NCI-H1417 (cell line): Measurements from ENCODE around the gene CHST3.
A peak's percentile ranks its signal among the peaks of the same experiment; 100 is the strongest.
"Not testable (repeated sequence)": the region's sequence is repeated elsewhere in the genome, so short reads cannot be mapped to it uniquely, and the experiment has no call there.

Source experiments
- DNase-seq, 3 experiments: peaks; one replicate each; lab custom pipeline; 2025; lab: John Stamatoyannopoulos, UW

Gene CHST3, protein sequence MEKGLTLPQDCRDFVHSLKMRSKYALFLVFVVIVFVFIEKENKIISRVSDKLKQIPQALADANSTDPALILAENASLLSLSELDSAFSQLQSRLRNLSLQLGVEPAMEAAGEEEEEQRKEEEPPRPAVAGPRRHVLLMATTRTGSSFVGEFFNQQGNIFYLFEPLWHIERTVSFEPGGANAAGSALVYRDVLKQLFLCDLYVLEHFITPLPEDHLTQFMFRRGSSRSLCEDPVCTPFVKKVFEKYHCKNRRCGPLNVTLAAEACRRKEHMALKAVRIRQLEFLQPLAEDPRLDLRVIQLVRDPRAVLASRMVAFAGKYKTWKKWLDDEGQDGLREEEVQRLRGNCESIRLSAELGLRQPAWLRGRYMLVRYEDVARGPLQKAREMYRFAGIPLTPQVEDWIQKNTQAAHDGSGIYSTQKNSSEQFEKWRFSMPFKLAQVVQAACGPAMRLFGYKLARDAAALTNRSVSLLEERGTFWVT

DNA sequence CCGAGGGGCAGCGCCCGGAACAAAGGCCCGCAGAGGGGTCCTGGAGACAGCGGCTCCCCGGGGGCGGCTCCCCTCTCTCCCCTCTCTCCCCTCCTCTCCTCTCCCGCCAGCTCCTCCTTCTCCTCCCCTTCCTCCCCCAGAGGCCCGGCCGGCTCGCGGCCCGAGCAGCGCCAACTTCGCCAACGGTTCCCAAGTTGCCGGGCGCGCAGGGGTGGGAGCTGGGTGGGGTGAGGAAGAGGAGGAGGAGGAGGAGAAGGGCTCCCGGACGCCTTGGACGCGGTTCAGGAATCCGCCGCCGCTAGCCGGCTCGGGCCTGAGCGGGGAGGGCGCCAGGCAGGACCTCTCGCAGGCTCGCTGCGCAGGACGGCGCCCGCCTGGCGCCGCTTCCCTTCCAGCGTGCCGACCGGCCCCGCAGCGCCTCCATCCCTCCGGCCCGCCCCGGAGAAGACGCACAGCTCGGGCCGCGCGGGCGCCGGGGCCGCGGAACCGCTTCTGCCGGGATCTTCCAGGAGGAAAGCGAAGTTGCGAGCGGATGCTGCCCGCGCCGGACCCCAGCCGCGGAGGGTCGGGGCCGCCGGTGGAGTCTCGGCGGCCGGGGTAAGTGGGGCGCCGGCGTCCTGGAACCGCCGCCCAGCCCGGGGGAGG is at the start of gene CHST3:
Gene CHST3 (plus strand): TSS at position 298 of the 645 bp plus-strand sequence. CDS start 41,448 bp downstream, outside the sequence.
- peak in 2 of 3 experiments; percentile 7 to 35 for DNase-seq

DNA sequence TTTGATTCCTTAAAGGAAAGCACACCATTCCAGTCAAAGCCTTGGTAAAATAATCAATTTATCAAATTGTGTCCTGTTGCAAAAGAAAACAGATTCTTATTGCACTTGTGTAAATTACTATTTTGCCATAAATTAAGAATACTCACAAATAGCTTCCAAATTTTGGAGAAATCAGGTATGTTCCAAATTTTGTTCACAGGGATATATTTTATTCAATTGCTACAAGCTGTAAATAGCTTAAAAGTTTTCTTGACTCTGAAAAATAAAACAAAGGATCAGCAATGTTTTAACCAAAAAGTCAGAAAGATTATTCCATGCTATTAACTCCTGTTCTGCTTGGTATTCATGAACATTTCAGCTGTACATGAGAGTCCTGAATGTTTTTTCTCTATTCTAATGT is 47.4 kb upstream of the CHST3 start:
- no peak for DNase-seq

DNA sequence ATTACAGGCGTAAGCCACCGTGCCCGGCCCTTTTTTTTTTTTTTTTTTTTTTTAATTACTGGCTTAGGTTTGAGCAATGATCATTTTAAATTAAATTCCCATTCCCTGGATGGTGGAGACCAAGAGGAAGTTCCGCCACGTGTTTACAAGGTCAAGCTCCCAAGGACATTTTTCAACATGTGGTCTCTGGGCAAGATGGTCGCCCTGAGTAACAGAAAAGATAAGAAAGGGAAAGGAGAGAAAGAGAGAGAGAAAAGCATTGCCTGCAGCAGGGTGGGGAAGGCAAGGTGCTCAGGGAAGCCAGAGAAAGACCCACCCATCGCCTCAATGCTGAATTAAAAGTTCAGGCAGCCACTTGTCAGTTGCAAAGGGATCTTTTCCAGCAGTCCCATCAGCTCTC is 45.2 kb upstream of the CHST3 start:
- no peak for DNase-seq

DNA sequence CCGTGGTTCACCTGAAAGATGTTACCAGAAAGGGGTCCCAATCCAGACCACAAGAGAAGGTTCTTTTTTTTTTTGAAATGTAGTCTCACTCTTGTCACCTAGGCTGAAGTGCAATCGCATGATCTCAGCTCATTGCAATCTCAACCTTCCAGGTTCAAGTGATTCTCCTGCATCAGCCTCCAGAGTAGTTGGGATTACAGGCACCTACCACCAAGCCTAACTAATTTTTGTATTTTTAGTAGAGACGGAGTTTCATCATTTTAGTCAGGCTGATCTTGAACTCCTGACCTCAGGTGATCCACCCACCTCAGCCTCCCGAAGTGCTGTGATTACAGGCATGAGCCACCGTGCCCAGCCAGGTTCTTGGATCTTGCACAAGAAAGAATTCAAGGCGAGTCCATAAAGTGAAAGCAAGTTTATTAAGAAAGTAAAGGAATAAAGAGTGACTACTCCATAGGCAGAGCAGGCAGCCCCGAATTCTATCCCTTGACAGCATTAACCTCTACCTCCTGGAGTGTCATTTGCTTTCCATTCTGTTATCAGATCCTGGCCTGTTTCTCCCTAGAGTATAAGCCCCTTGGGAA is 44.1 kb upstream of the CHST3 start:
- DNase-seq = not testable (repeated sequence)

DNA sequence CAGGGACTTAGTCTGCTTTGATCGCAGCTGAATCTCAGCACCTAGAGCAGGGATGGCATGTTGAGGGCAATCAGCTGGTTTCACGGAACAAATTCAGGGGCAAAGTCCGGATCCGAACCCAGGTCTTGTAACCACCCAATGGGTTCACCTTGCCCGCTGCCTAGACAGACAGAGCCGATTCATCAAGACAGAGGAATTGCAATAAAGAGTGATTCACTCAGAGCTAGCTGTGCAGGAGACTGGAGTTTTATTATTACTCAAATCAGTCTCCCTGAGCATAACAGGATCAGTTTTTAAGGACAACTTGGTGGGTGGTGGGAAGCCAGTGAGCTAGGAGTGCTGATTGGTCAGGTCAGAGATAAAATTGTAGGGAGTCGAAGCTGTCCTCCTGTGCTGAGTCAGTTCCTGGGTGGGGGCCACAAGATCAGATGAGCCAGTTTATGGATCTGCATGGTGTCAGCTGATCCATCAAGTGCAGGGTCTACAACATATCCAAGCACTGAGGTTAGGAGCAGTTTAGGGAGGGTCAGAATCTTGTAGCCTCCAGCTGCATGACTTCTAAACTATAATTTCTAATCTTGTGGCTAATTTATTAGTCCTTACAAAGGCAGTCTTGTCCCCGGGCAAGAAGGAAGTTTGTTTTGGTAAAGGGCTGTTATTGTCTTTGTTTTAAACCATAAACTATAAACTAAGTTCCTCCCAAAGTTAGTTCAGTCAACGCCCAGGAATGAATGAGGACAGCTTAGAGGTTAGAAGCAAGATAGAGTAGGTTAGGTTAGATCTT is 43.5 kb upstream of the CHST3 start:
- DNase-seq = no peak

DNA sequence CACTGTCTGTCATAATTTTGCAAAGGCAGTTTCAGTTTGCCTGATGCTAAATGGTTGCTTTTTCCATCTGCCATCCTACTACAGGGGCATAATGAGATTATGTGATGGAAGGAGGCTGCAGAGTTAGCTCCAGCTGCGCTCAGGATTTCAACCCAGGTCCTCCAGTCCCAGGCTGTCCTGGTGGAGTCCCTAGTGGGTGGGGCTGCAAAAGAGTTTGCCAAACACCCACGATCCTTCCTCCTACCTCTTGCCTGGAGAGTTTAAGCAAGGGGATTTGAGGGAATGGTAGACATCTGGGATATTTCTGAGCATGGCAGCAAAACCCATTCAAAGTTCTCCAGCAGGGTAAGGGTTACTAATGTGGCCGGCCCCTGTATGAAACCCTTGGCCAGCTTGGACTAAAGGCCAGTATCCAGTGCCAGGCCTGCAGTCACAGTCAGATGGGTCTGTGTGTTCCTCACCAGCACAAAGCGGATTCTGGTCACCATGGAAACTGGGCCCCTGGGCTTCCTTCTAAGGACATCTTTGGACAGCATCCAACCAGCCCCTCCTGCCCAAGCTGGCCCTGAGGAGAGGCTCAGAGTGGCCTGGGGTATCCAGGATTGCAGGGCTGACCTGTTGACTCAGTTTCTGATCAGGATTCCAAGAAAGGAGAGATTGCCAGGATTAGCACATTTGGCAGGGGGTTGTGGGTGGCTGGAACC is 42.7 kb upstream of the CHST3 start:
- peak in 2 of 3 experiments; percentile 17 to 67 for DNase-seq

DNA sequence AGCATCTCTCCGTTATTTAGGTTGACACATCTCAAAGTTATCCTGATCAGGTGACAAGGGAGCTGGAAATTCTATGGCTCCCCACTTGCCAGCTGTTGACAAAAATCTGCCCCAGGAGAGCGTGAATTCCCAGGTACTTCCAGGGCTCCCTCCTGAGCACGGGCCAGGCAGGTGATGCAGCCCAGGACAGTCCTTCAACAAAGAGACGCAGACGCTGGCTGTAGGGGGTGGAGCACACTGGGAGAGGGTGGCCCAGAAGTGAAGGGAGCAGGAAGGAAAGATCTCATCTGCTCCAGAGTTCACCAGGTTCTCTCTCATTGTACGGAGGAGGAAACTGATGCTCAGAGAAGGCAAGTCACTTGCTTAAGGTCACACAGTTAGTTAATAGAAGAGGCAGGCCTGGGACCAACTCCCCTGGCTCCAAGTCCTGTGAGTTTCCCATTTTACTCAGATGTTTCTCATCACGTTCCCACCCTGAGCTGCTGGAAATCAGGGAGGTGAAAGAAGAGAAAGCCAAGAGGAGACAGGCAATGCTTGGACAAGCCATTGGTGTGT is 41.0 kb upstream of the CHST3 start:
- DNase-seq = no peak

DNA sequence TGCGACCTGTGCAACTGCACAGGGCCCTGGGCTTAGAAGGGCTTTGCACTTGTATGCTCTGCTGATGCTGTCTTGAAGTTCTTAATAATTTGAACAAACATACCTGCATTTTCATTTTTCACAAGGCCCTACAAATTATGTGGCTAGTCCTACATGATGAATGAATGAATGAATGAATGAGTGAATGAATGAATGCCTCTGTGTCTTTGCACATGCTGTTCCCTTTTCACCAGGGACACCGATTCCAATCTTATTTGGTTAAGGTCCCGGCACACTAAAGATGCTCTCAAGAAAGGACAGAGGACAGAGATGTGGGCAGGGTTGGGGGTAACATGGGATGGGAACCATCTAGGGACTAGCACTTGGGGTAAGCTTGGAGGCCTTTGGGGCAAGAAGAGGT is 39.4 kb upstream of the CHST3 start:
- DNase-seq = no peak

DNA sequence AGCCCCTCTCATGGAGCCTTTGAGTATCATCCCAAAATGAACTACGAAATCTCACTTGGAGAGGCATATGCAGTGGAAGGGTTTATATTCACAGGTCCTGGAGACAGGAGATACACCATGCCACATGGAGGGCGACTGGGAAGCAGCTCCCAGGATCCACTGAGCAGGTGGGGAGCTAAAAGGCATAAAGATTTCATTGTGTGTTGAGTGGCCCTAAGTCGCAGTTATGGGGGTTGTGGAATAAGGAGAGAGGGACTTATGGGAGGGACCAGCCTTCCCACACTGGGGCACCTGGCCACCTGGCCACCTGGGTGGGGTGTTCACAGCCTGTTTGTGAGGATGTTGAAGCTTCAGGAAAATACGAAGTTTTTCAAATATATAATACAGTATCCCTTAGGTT is 37.0 kb upstream of the CHST3 start:
- DNase-seq = no peak

DNA sequence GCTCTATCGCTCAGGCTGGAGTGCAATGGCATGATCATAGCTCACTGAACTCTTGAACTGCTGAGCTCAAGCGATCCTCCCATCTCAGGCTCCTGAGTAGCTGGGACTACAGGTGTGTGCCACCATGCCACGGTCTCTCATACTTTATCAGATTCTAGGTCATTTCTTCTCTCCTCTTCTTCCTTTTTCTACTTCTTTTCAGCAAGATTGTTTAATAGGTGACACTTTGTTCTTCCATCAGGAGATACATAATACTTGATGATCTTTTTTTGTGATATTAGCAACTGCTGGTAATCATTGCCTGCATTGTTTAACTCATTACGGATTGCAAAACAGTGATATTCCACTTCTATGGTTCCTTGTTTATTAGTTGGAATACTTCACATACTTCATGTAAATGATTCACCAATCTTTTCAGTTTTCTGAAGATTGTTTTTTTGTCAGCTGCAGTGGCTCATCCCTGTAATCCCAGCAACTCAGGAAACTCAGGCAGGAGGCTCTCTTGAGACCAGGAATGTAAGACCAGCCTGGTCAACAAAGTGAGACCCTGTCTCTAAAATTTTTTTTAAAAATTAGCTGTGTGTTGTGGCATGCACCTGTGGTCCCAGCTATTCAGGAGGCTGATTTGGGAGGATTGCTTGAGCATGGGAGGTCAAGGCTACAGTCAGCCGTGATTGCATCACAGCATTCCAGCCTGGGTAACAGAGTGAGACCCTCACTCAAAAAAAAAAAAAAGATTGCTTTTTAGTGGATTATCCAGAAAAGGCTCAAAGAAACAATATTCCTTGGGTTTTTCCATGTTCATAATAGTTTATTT is 36.2 kb upstream of the CHST3 start:
- DNase-seq = no peak

DNA sequence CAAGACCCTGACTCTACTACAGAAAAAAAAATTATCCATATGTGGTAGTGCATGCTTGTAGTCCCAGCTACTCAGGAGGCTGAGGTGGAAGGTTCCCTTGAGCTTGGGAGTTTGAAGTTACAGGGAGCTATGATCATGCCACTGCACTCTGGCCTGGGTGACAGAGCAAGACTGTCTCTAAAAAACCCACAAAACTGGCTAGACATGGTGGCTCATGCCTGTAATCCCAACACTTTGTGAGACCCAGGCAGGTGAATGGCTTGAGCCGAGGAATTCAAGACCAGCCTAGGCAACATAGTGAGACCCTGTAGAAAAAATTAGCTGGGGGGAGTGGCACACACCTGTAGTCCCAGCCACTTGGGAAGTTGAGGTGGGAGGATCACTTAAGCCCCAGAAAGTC is 32.9 kb upstream of the CHST3 start:
- DNase-seq = no peak

DNA sequence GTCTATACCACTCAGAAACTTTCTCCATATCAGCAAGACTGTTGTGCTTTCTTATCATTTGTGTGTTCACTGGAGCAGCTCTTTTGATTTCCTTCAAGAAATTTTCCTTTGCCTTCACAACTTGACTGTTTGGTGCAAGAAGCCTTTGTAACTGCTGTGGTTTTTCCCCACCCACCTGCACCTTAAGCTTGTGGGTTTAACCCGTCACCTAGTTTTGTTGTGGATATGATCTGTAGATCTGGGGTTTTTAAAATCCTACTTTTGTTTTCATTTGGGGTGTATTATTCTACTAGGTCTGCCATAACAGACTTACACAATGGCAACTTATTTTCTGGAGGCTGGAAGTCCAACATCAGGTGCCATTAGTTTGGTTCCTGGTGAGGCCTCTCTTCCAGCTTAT is 30.5 kb upstream of the CHST3 start:
- DNase-seq = no peak

DNA sequence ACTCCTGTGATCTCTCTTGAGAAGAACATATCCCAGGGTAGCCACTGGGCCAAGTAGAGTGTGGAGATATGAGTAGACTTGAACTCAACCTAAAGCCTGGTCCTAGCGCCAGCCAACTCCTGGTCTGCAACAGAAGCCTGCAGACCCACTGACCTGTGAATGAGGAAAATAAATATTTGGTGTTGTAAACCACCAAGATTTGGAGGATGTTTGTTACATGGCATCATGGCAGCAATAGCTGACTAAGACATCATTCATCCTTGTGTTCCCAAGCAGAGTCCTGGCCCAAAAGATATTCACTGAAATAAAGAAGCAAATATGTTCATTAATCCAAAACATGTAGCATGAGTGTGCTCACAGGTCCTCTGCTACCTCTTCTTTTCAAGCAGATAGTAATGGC is 26.0 kb upstream of the CHST3 start:
- DNase-seq = no peak

DNA sequence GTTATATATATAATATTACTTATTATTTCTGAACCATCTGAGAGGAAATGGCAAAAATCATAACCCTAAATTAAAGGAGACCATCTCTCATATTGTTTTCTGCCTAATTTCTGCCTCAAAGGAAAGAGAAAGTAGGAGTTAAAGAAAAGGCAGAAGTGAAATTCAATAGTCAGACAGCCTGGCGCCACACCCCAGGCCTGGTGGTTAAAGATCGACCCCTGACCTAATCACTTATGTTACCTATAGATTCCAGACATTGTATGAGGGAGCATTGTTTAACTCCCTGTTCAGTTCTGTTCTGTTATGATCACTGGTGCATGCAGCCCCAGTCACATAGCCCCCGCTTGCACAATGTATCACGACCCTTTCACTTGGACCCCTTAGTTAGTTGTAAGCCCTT is 24.9 kb upstream of the CHST3 start:
- no peak for DNase-seq

DNA sequence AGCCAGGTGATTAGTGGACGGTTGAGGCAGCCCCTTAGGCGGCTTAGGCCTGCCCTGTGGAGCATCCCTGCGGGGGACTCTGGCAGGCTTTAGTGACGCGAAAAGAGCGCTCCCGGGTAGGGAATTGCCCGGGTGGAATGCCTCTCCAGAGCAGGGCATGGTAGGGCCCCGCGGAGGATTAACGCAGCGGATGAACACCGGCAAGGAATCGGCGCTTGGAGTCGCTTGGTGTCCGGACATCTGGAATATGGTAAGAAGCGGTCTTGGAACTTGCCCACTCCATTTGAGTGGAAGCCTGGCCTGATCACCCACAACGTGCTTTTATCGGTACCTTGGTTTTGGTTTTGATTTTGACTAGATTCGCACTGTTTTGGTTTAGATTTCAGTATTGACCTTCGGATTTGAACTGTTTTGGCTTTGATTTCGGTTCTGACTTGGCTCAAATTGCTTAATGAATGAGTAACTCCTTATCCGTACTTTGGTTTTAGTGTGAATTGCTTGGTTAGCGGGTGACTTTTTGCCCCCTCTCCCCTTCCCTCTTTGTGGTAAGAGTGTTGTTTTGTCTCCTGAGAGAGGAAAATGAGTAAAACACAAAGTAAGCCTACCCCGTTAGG is 24.2 kb upstream of the CHST3 start:
- no peak for DNase-seq

DNA sequence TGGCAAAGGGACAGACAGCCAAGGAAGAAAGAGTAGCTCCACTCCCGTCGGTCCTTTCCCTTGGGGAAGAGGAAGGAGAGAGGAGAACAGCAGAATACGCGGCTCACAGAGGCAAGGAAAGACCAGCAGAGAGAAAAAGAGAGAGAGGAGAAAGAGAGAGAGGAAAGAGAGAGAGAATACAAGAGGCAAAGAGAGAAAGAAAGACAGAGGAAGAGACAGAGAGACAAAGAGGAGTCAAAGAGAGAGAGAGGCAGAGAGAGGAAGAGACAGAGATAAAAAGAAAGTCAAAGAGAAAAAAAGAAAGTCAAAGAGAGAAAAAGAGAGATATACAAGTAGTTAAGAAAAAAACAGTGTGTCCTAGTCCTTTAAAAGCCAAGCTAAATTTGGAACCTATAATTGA is 23.4 kb upstream of the CHST3 start:
- DNase-seq = no peak

DNA sequence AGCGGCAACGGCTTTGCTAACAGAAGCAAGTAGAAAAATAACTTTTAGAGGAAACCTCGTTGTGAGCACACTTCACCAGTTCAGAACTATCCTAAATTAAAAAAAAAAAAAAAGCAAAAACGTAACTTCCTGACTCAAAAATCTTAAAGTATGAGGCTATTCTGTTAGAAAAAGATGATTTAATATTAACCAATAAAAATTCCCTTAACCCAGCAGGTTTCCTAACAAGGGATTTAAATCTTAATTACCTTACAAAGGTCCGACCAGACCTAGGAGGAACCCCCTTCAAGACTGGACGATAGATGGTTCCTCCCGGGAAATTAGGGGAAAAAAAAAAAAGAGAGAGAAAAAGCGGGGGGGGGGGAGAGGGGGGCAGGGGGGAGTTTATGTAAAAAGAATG is 22.9 kb upstream of the CHST3 start:
- no peak for DNase-seq

DNA sequence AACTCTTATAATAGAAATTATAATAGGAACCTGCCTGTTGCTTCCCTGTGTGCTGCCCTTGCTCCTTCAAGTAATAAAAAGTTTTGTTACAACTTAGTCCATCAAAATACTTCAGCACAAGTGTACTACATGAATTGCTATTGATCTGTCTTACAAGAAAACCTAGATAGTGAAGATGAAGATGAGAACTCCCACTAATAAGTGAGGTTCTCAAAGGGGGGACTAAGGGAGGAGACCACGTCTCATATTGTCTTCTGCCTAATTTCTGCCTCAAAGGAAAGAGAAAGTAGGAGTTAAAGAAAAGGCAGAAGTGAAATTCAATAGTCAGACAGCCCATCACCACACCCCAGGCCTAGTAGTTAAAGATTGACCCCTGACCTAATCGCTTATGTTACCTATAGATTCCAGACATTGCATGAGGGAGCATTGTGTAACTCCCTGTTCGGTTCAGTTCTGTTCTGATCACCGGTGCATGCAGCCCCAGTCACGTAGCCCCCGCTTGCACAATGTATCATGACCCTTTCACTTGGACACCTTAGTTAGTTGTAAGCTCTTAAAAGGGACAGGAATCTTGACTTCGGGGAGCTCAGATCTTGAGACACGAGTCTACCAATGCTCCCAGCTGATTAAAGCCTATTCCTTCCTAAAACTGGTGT is 18.2 kb upstream of the CHST3 start:
- no peak for DNase-seq

DNA sequence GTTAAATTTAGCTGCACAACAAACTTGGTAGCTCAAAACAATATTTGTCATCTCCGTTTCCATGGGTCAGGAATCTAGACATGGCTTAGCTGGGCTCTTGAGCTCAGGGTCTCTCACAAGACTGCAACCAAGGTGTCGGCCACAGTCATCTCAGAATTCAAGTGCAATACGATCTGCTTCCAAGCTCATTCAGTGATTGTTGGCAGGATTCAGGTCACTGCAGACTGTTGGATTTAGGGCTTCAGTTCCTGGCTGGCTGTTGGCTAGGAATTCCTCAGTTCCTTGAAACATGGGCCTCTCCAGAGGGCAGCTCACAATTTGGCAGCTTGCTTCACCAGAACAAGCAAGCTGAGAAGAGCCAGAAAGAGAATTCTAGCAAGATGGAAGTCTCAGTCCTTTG is 17.5 kb upstream of the CHST3 start:
- no peak for DNase-seq
